ENCODE measurements around the gene MGP. TPM values are rescaled to one million over a fixed set of nuclear protein-coding genes. Genes with fewer than 3 reads are reported as not detected.

The MGP gene
- total and polyA plus RNA-seq, 2 of the 4 experiments (the other 2 are of a cell fraction): 1.4 to 2.7 TPM

DNA sequence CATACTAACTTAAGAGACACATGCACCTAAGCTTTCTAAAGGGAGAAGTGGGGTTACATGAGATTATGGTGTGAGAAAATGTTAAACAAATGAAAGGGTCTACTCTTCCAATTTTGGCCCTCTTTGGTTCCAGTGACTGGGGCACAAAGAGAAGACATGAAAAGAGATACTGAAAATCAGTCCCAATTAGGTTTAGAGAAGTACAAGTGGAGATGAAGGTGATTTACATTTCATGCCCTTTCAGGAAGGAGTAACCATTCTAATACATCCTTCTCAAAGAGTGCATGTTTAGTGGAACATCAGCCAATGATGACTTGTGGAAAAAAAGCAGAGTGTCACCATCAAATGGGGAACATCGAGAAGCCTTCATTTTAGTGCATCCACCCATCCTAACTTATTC lies 14.4 kb downstream of the MGP start:
- BruUV-seq (replicated peaks): no TSS peak
- POLR2A ChIA-PET (ENCODE audit: unreplicated experiment): no interaction called here
- dilution Hi-C loops (cut with HindIII; ENCODE audit: low sequenced_read_pairs, unreplicated experiment): no loop called here

More for the DNA sequence above, 14.4 kb downstream of the MGP start:
- Histone ChIP-seq H3K4me2 (ENCODE audit: low read depth, low read length) (no peak overlapping the region), H3K4me3 (ENCODE audit: insufficient read depth, low read depth, low read length) (no peak overlapping the region), H3K27me3 (ENCODE audit: control insufficient read depth, insufficient read depth, low read length) (no peaks in the 10 kb centered on the region), H2AFZ (replicated peaks; ENCODE audit: low read length, poor library complexity) (no peak overlapping the region), H3K9me1 (ENCODE audit: insufficient read depth, low read length) (no peaks in the 10 kb centered on the region), H3K56ac (ENCODE audit: extremely low read depth, insufficient read depth, low read length) (no peak overlapping the region), H3K23ac (ENCODE audit: low read depth, low read length) (no peak overlapping the region), H3K27ac (ENCODE audit: insufficient read depth, low read length) (no peak overlapping the region), H3K4me1 (ENCODE audit: control insufficient read depth, insufficient read depth, low read length) (no peaks in the 10 kb centered on the region), H3K9me3 (ENCODE audit: control insufficient read depth, insufficient read depth, low read length) (no peaks in the 10 kb centered on the region; the same call in 1 of the 2 replicates), H3K9ac (ENCODE audit: low read depth, low read length) (no peak overlapping the region), H3K79me1 (ENCODE audit: low read depth in 1 of 2, low read length in 2 of 2) (no peaks in the 10 kb centered on the region), H4K20me1 (ENCODE audit: insufficient read depth, low read length) (no peaks in the 10 kb centered on the region), H3K36me3 (ENCODE audit: control insufficient read depth, insufficient read depth, low read length) (no peaks in the 10 kb centered on the region), H4K91ac (ENCODE audit: insufficient read depth, low read depth, low read length) (no peak overlapping the region), H2BK5ac (ENCODE audit: low read depth, low read length, poor library complexity, severe bottlenecking) (no peak overlapping the region), H3K18ac (ENCODE audit: low read depth, low read length) (no peak overlapping the region), H2BK15ac (ENCODE audit: low read depth, low read length) (no peak overlapping the region), H4K8ac (ENCODE audit: low read depth in 2 of 2, low read length in 2 of 2) (no peak overlapping the region), H4K5ac (ENCODE audit: low read depth, low read length) (no peak overlapping the region), H2BK20ac (ENCODE audit: low read depth, low read length) (no peak overlapping the region), H3K14ac (replicated peaks; ENCODE audit: low read depth, low read length) (no peak overlapping the region), H3K4ac (ENCODE audit: low read depth, low read length) (no peak overlapping the region), H2AK5ac (ENCODE audit: low read depth, low read length) (no peak overlapping the region), H2AK9ac (replicated peaks; ENCODE audit: low read depth, low read length, poor library complexity) (no peak overlapping the region), H2BK120ac (ENCODE audit: low read depth, low read length) (no peak overlapping the region)
- in situ Hi-C loops (cut with MboI; ENCODE audit: low sequenced_read_pairs): no loop called here
- DNase-seq: no peak
- CTCF ChIA-PET: interaction anchor here (0.8 kb wide), 1 partner anchor 19 kb away, joined by 3 read pairs; no protein-coding TSS in a partner anchor
- no peak for ATAC-seq (ENCODE audit: low read depth)
- no peak for TF ChIP-seq SMC3 (IDR thresholded peaks at IDR 0.05; ENCODE audit: low read depth, low read length)
- no peak for TF ChIP-seq CHD1 (IDR thresholded peaks at IDR 0.05; ENCODE audit: low read depth, low read length)
- no peak for TF ChIP-seq NFE2L2 (IDR thresholded peaks at IDR 0.05; ENCODE audit: low read depth, low read length)
- TF ChIP-seq FOS (IDR thresholded peaks at IDR 0.05; ENCODE audit: low read depth, low read length): no peak
- TF ChIP-seq, protein P1, sequence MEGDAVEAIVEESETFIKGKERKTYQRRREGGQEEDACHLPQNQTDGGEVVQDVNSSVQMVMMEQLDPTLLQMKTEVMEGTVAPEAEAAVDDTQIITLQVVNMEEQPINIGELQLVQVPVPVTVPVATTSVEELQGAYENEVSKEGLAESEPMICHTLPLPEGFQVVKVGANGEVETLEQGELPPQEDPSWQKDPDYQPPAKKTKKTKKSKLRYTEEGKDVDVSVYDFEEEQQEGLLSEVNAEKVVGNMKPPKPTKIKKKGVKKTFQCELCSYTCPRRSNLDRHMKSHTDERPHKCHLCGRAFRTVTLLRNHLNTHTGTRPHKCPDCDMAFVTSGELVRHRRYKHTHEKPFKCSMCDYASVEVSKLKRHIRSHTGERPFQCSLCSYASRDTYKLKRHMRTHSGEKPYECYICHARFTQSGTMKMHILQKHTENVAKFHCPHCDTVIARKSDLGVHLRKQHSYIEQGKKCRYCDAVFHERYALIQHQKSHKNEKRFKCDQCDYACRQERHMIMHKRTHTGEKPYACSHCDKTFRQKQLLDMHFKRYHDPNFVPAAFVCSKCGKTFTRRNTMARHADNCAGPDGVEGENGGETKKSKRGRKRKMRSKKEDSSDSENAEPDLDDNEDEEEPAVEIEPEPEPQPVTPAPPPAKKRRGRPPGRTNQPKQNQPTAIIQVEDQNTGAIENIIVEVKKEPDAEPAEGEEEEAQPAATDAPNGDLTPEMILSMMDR (conservative IDR thresholded peaks at IDR 0.05; ENCODE audit: low read depth, low read length): no peak
- no CpG with 5 or more reads among the region's 1 CpG for WGBS, 2 experiments (ENCODE audit: extremely low coverage in 2 of 2, insufficient read length in 1 of 2)
- intact Hi-C loops (cut with micrococcal nuclease): no loop called here

All from IMR-90 (cell line).